Lower lobe of right lung (tissue), 2 donors: Measurements from ENCODE around the gene CPNE7. TPM values are rescaled to one million over a fixed set of nuclear protein-coding genes. Genes with fewer than 3 reads are reported as not detected.
"Not testable (repeated sequence)": the region's sequence is repeated elsewhere in the genome, so short reads cannot be mapped to it uniquely, and the experiment has no call there.

ENCODE experiments used
- ATAC-seq, 2 donors: fragments of 200-7000 bp; cut with Tn5 transposase; one replicate each; pipeline ENCODE4 v1.9.1; 2020 to 2022; ENCODE audit warnings: mild to moderate bottlenecking in 2 of 2, moderate library complexity in 2 of 2
- DNase-seq: peaks from one replicate; pipeline ENCODE4 v3.0.0-alpha.2; 2020
- H3K27ac ChIP-seq: fragments of 200-600 bp; one replicate; pipeline ENCODE4 v1.8.0; 2022
- H3K27me3 ChIP-seq: fragments of 200-600 bp; one replicate; pipeline ENCODE4 v1.8.0; 2022; ENCODE audit warnings: low read depth
- H3K36me3 ChIP-seq: fragments of 200-600 bp; one replicate; pipeline ENCODE4 v1.8.0; 2022; ENCODE audit warnings: mild to moderate bottlenecking
- H3K4me1 ChIP-seq: fragments of 200-600 bp; one replicate; pipeline ENCODE4 v1.8.0; 2022
- H3K4me3 ChIP-seq: fragments of 200-600 bp; one replicate; pipeline ENCODE4 v1.8.0; 2022; ENCODE audit warnings: mild to moderate bottlenecking
- H3K9me3 ChIP-seq: fragments of 200-600 bp; one replicate; pipeline ENCODE4 v1.8.0; 2022
- intact Hi-C: fragments of 100-400 bp; cut with DNase I; formaldehyde crosslinking; loops from one replicate; pipeline ENCODE4 v1.11.0; 2022
- total RNA-seq: library from RNA; stranded (reverse); fragmentation: NEBNext Ultra II Directional; extraction: Animal tissue kit (Norgen Biotek cat#: 25700); gene quantifications from one replicate; pipeline ENCODE4 v1.2.1, GENCODE V29; 2021
- TF ChIP-seq, protein P1 (sequence below): fragments of 200-600 bp; IDR thresholded peaks from one replicate; pipeline ENCODE4 v1.8.0; 2022; ENCODE audit warnings: antibody characterized with exemption, mild to moderate bottlenecking
- donor health status: DM: no; HTN: yes; CAD: no; lungs with severe emphysema.

CPNE7 gene
- total RNA-seq, 1 donor from 2014 or later, result 0.35 TPM

DNA sequence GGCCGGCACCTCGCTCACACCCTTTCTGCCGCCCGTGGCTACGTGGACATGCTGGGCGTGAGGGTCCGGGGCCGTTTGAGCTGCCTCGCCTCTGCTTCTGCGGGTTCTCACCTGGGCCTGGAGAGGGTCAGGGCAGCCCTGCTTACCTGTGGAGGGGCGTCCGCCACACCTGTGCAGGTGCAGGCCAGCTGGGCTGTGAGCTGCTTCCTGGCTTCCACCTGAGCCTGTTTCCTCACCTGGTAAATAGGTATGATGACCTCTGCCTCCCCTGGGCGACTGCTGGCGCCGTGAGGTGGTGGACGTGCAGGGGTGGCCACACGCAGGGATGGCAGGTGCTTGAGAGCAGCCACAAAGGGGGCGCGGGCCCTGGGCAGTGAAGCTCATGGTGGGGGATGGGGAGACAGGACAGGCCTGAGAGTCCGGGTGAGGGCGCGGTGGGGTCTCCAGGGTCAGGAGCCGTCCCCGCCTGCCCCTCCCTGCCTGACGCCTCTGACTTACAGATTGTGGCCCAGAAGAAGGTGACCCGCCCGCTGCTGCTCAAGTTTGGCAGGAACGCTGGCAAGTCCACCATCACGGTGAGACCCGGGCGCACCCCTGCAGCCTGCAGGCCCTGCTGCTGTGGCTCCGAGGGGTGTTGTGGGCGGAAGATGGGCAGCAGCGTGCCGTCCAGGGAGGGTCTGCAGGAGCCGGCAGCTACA is 7.8 kb downstream of the CPNE7 start:
- TF ChIP-seq, protein P1, sequence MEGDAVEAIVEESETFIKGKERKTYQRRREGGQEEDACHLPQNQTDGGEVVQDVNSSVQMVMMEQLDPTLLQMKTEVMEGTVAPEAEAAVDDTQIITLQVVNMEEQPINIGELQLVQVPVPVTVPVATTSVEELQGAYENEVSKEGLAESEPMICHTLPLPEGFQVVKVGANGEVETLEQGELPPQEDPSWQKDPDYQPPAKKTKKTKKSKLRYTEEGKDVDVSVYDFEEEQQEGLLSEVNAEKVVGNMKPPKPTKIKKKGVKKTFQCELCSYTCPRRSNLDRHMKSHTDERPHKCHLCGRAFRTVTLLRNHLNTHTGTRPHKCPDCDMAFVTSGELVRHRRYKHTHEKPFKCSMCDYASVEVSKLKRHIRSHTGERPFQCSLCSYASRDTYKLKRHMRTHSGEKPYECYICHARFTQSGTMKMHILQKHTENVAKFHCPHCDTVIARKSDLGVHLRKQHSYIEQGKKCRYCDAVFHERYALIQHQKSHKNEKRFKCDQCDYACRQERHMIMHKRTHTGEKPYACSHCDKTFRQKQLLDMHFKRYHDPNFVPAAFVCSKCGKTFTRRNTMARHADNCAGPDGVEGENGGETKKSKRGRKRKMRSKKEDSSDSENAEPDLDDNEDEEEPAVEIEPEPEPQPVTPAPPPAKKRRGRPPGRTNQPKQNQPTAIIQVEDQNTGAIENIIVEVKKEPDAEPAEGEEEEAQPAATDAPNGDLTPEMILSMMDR, result no peak

DNA sequence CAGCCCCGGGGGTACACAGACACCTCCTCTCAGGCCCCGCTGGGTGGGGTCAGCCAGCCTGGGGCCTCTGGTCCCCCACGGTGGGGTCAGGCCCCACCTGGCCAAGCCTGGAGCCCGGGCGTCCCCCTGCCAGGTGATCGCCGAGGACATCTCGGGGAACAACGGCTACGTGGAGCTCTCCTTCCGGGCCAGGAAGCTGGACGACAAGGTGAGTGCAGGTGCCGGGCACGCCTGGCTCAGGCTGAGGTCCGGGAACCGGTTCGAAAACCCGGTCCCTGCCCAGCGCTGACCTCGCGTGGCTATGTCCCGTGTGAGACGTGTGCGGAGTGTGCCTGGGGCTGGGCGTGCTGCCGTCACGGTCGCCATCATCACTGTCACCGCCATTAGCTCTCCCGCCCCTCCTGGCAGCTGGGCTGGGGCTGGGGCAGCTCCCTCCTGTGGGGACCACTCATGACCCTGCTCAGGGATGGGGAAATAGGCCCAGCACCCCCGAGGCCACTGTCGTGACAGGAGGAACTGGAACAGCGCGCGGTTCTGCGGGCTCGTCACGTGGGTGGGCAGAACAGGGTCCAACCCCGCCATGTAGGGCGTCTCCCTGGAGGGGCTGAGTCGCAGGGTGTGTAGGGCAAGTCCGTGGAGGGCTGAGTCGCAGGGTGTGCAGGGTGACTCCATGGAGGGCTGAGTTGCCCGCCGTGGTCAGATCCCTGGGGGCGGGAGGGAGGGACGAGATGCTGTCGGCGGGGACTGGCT is 8.5 kb downstream of the CPNE7 start:
- H3K4me1 ChIP-seq, result peaks cover 16% of the 10 kb centered on the region
- intact Hi-C loops, result no loop called here
- H3K27ac ChIP-seq, result no peak overlapping the region
- H3K9me3 ChIP-seq, result no peaks in the 10 kb centered on the region
- no peaks in the 10 kb centered on the region for H3K36me3 ChIP-seq
- no peaks in the 10 kb centered on the region for H3K27me3 ChIP-seq
- TF ChIP-seq, protein P1, result no peak
- ATAC-seq (peak in 1 of 2 donors; percentile 19), DNase-seq (no peak)
- H3K4me3 ChIP-seq, result no peak overlapping the region

More for the DNA sequence above, 7.8 kb downstream of the CPNE7 start:
- Histone ChIP-seq H3K36me3 (no peaks in the 10 kb centered on the region), H3K4me3 (no peak overlapping the region), H3K27me3 (no peaks in the 10 kb centered on the region), H3K4me1 (peaks cover 16% of the 10 kb centered on the region), H3K27ac (no peak overlapping the region), H3K9me3 (no peaks in the 10 kb centered on the region)
- no peak for DNase-seq
- no peak for ATAC-seq
- intact Hi-C loops, result no loop called here

DNA sequence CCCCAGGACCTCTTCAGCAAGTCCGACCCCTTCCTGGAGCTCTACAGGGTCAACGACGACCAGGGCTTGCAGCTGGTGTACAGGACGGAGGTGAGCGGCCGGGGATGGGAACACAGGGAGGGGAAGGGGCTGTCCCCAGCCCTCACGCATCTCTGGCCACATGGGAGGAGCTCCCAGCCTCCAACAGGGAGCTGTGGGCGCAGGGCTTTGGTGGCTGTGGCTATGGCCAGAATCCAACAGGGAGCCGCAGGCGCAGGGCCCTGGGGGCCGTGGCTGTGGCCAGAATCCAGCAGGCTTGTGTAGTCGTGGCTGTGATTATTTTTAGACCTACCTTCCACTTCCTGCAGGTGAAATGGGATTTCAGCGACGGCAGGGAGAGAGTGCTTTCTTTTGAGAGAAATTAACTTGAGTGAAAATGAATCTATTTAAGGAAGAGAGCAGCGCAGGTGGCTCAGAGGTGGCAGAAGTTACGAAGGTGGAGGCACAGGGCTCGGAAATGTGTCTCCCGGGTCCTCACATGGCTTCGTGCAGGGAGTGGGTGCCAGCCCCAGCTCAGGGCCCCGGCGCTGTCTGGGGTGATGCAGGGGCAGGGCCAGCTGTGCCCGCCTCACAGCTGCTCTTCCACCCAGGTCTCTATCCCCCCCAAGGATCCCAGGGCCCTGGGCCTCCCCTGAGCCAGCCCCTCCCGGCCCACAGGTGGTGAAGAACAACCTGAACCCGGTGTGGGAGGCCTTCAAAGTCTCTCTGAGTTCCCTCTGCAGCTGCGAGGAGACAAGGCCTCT is 9.4 kb downstream of the CPNE7 start:
- Histone ChIP-seq H3K4me3 (no peak overlapping the region), H3K27me3 (no peaks in the 10 kb centered on the region), H3K4me1 (peaks cover 16% of the 10 kb centered on the region), H3K27ac (no peak overlapping the region), H3K9me3 (no peaks in the 10 kb centered on the region), H3K36me3 (no peaks in the 10 kb centered on the region)
- DNase-seq, result no peak
- intact Hi-C loops, result no loop called here
- no peak for ATAC-seq
- TF ChIP-seq, protein P1, result no peak

DNA sequence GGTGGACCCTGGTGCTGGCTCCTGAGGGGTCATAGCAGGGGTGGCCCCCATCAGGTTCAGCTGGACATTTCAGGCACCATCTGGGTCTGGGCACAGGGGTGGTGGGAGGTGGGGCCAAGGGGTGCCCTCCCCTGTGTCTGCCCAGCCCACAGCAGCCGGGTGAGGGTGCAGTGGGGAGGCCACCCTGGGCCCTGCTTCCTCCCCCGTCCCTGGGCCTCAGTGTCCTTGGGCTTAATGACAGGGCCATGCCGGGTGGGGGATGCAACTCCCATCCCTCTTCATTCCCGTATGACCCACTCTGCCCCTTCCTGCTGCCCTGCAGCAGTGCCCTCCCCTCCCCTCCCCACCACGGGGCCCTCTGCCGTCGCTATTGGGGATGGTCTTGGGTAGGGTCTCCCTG is 10.7 kb downstream of the CPNE7 start:
- ATAC-seq (no peak), DNase-seq (no peak)
- intact Hi-C loops, result no loop called here
- Histone ChIP-seq H3K36me3 (no peaks in the 10 kb centered on the region), H3K27me3 (no peaks in the 10 kb centered on the region), H3K9me3 (no peaks in the 10 kb centered on the region), H3K4me1 (peaks cover 16% of the 10 kb centered on the region), H3K27ac (no peak overlapping the region), H3K4me3 (no peak overlapping the region)
- TF ChIP-seq, protein P1, result no peak

DNA sequence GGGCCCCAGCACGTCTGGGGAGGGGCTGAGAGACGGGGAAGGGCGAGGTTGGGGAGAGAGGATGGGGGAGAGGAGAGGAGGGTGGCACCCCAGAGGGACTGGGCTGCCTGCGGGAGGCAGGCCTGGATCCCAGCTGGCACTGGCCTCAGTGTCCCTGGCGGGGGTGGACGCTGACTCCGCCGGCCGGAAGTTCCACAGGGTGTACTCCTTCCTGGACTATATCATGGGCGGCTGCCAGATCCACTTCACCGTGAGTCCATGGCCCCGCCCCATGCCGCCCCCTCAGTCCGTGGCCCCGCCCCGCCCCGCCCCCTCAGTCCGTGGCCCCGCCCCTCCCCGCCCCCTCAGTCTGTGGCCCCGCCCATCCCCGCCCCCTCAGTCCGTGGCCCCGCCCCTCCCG is 11.3 kb downstream of the CPNE7 start:
- Histone ChIP-seq H3K4me1 (peaks cover 14% of the 10 kb centered on the region), H3K9me3 (no peaks in the 10 kb centered on the region), H3K36me3 (no peaks in the 10 kb centered on the region), H3K27me3 (no peaks in the 10 kb centered on the region), H3K4me3 (no peak overlapping the region), H3K27ac (no peak overlapping the region)
- TF ChIP-seq, protein P1, result no peak
- intact Hi-C loops, result no loop called here
- DNase-seq (no peak), ATAC-seq (peak in 1 of 2 donors; percentile 11)

DNA sequence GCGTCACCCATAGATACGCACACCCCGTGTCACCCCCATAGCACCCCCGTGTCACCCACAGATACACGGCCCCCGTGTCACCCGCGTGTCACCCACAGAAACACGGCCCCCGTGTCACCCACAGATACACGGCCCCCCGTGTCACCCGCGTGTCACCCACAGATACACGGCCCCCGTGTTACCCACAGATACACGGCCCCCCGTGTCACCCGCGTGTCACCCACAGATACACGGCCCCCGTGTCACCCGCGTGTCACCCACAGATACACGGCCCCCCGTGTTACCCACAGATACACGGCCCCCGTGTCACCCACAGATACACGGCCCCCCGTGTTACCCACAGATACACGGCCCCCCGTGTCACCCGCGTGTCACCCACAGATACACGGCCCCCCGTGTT is 12.1 kb downstream of the CPNE7 start:
- H3K4me1 ChIP-seq, ATAC-seq, H3K36me3 ChIP-seq, H3K9me3 ChIP-seq, H3K27me3 ChIP-seq, DNase-seq, H3K4me3 ChIP-seq, H3K27ac ChIP-seq, intact Hi-C loops: not testable (repeated sequence)
